BJ (cell line): ENCODE measurements around the gene PLXNB3. TPM values are rescaled to one million over a fixed set of nuclear protein-coding genes. Genes with fewer than 3 reads are reported as not detected.

Experiments
- CTCF ChIA-PET: fragments of 350-600 bp; formaldehyde crosslinking; extraction: SDS; loops from one replicate; lab custom pipeline; 2021; ENCODE audit warnings: antibody characterized with exemption, inconsistent platforms; lab: Yijun Ruan, JAX
- POLR2A ChIA-PET: fragments of 300-600 bp; sonication (Branson Sonifier 250); formaldehyde crosslinking; extraction: SDS; loops from one replicate; lab custom pipeline; 2021; ENCODE audit warnings: antibody characterized with exemption; lab: Charles Lee
- DNase-seq: peaks from one replicate; pipeline ENCODE4 v3.0.0-alpha.2; 2011; ENCODE audit warnings: low read depth
- H3K27me3 ChIP-seq: 2 replicates; pipeline ENCODE4 v1.6.0; 2011; ENCODE audit warnings: low read length; ENCODE audit not compliant: control insufficient read depth, insufficient read depth
- H3K36me3 ChIP-seq: 2 replicates; pipeline ENCODE4 v1.5.1; 2011; ENCODE audit warnings: low read length; ENCODE audit not compliant: control insufficient read depth, insufficient read depth
- H3K4me3 ChIP-seq: 2 replicates; pipeline ENCODE4 v1.5.1; 2011; ENCODE audit warnings: low read depth, mild to moderate bottlenecking, control low read depth, low read length
- CTCF ChIP-seq: IDR thresholded peaks from 2 replicates; pipeline ENCODE4 v1.5.1; 2011; ENCODE audit warnings: low read depth, mild to moderate bottlenecking, control low read depth, inconsistent platforms, low read length, moderate library complexity; ENCODE audit not compliant: insufficient read depth
- polyA plus RNA-seq: library from polyadenylated mRNA; depleted of rRNA; stranded (reverse); fragments of >200 nt; gene quantifications from 2 replicates; pipeline ENCODE4 v1.2.3, GENCODE V29; 2011

Gene PLXNB3
- polyA plus RNA-seq, 1 experiment = 8.2 TPM

- no peak for TF ChIP-seq CTCF
- POLR2A ChIA-PET = no interaction called here
- Histone ChIP-seq H3K4me3 (no peak overlapping the region), H3K27me3 (no peaks in the 10 kb centered on the region), H3K36me3 (peaks cover 15% of the 10 kb centered on the region)
- CTCF ChIA-PET = interaction anchor here (1.0 kb wide), 1 partner anchor 23 kb away, joined by 3 read pairs; no protein-coding TSS in a partner anchor
- DNase-seq = no peak
These were observed 25.6 kb downstream of the PLXNB3 start for GRCh38 chrX:153789654-153790053.

GRCh38 chrX:153791104-153791852, 27.2 kb downstream of the PLXNB3 start:
- Histone ChIP-seq H3K4me3 (no peak overlapping the region), H3K27me3 (no peaks in the 10 kb centered on the region), H3K36me3 (peaks cover 14% of the 10 kb centered on the region)
- no peak for DNase-seq
- CTCF ChIA-PET = interaction anchor here (1.5 kb wide), 1 partner anchor 27 kb away, joined by 3 read pairs; the partner anchor contains the start of gene PLXNB3
- POLR2A ChIA-PET = no interaction called here
- no peak for TF ChIP-seq CTCF

- no peak for TF ChIP-seq CTCF
- DNase-seq = no peak
- Histone ChIP-seq H3K36me3 (peaks cover 14% of the 10 kb centered on the region), H3K27me3 (no peaks in the 10 kb centered on the region), H3K4me3 (no peak overlapping the region)
- ChIA-PET CTCF (interaction anchor here (1.0 to 1.5 kb wide), 2 partner anchors 28 to 129 kb away, joined by 3 read pairs; partner anchors contain the start of gene PLXNB3), POLR2A (no interaction called here)
These were observed 28.3 kb downstream of the PLXNB3 start for GRCh38 chrX:153792368-153792767.

- TF ChIP-seq CTCF = no peak
- peak overlapping the region; percentile 76 for H3K4me3 ChIP-seq
- ChIA-PET POLR2A (no interaction called here), CTCF (no interaction called here)
- peaks cover 14% of the 10 kb centered on the region for H3K36me3 ChIP-seq
- no peak for DNase-seq
- H3K27me3 ChIP-seq = no peaks in the 10 kb centered on the region
These were observed 29.2 kb downstream of the PLXNB3 start for GRCh38 chrX:153793291-153793690.

GRCh38 chrX:153794018-153794896, 30.2 kb downstream of the PLXNB3 start, which contains the start of the genes IDH3G and SSR4:
Gene IDH3G (minus strand): TSS chrX:153794375. CDS start chrX:153794326, 49 bp downstream.
Gene SSR4 (plus strand): TSS chrX:153794668. CDS start chrX:153794688, 20 bp downstream.
- CTCF ChIA-PET = no interaction called here
- Histone ChIP-seq H3K4me3 (peak within 1 kb of the TSS; percentile 76), H3K27me3 (no peaks in the 10 kb centered on the region), H3K36me3 (peaks cover 10% of the 10 kb centered on the region)
- peak; percentile 72 for DNase-seq
- TF ChIP-seq CTCF = peak; percentile 25
- POLR2A ChIA-PET = no interaction called here
